Lung (tissue), 12 donors: ENCODE data around the gene MED31. TPM values are rescaled to one million over a fixed set of nuclear protein-coding genes. Genes with fewer than 3 reads are reported as not detected.

Source experiments
- ATAC-seq: fragments of 200-7000 bp; cut with Tn5 transposase; one replicate; pipeline ENCODE4 v1.9.1; 2020; ENCODE audit warnings: moderate number of reproducible peaks; ENCODE audit not compliant: insufficient read depth, low FRiP score
- DNase-seq, 3 donors: peaks; one replicate each; pipeline ENCODE4 v3.0.0-alpha.2; 2013 to 2017
- H3K27ac ChIP-seq, 2 donors: one replicate each; pipeline ENCODE4 v1.5.1; 2013; ENCODE audit warnings: mild to moderate bottlenecking in 2 of 2, moderate library complexity in 2 of 2, control low read depth in 1 of 2, inconsistent platforms in 1 of 2, low read depth in 1 of 2, low read length in 1 of 2
- H3K27me3 ChIP-seq, 3 donors: one replicate each; pipeline ENCODE4 v1.5.1; 2013; ENCODE audit warnings: low read length in 2 of 3; ENCODE audit not compliant: control insufficient read depth in 3 of 3, insufficient read depth in 3 of 3
- H3K36me3 ChIP-seq, 4 donors: one replicate each; pipeline ENCODE4 v1.5.1; 2013; ENCODE audit warnings: low read length in 4 of 4, mild to moderate bottlenecking in 1 of 4, moderate library complexity in 1 of 4; ENCODE audit not compliant: control insufficient read depth in 4 of 4, insufficient read depth in 4 of 4
- H3K4me1 ChIP-seq, 5 donors: one replicate each; pipeline ENCODE4 v1.5.1; 2013; ENCODE audit warnings: low read length in 5 of 5, mild to moderate bottlenecking in 2 of 5, moderate library complexity in 1 of 5; ENCODE audit not compliant: control insufficient read depth in 5 of 5, insufficient read depth in 5 of 5
- H3K4me3 ChIP-seq: one replicate; pipeline ENCODE4 v1.5.1; 2013; ENCODE audit warnings: mild to moderate bottlenecking, control low read depth, moderate library complexity
- H3K9ac ChIP-seq, 2 donors: one replicate each; pipeline ENCODE4 v1.5.1; 2013; ENCODE audit warnings: low read length in 2 of 2, control low read depth in 1 of 2; ENCODE audit not compliant: insufficient read depth in 1 of 2
- H3K9me3 ChIP-seq, 4 donors: one replicate each; pipeline ENCODE4 v1.5.1; 2013; ENCODE audit warnings: low read length in 3 of 4, mild to moderate bottlenecking in 1 of 4, moderate library complexity in 1 of 4; ENCODE audit not compliant: control insufficient read depth in 4 of 4, insufficient read depth in 3 of 4
- CTCF ChIP-seq: IDR thresholded peaks from 2 replicates; pipeline ENCODE4 v1.5.1; 2012; ENCODE audit warnings: mild to moderate bottlenecking; ENCODE audit errors: control extremely low read depth, extremely low read depth
- WGBS, 2 donors: extraction: QIAGEN DNeasy Blood & Tissue Kit; methylation state at CpG; one replicate each; pipeline ENCODE4 v1.1.7; 2013; 5-methylcytosine and 5-hydroxymethylcytosine counted together
- polyA plus RNA-seq, 2 donors: library from polyadenylated mRNA; stranded (reverse); fragments of 200-250 nt; gene quantifications; one replicate each; pipeline ENCODE4 v1.2.1, GENCODE V29; 2013
- total RNA-seq, 2 donors: library from RNA; depleted of rRNA in 1 of 2; stranded (reverse); fragments of >200 nt in 1 of 2; gene quantifications; one replicate each; pipeline ENCODE4 v1.2.1, GENCODE V29; 2014 to 2021
- donor health status: control.
- donor health status: control.
- donor health status: Bipolar disorder and iron deficiency.
- donor health status: healthy.
- donor health status: DM: yes; HTN: yes; CAD: no.

MED31 gene
- total and polyA plus RNA-seq, 4 donors: 16.6 to 27.7 (median 19.2) TPM

DNA sequence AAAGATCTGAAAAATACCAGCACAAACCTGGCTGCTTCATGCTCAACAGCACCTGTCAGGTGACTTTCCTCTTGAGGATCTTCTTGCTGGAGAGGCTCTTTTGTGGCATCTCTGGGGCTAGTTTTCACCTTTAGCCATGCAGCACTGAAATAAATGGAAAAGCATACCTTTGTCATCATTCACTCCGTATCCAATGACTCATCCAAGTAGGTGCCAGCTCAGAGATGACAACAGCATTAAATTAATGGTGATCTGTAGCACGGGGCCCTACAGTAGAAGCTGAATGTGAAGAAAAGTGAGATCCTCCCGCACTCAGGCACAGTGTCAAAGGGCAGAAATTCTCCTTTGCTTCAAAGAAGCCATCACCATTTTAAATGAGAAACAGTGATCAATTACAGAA is 43.1 kb downstream of the MED31 start:
- H3K27me3 ChIP-seq: no peaks in the 10 kb centered on the region
- H3K9ac ChIP-seq: no peak overlapping the region
- H3K36me3 ChIP-seq: peaks cover 15 to 62% (median 41%) of the 10 kb centered on the region in 4 donors
- ATAC-seq (no peak), DNase-seq (no peak)
- no peak overlapping the region for H3K27ac ChIP-seq
- 92 to 94% methylated on average over 3 of the region's 3 CpGs for WGBS, 2 donors
- TF ChIP-seq CTCF: no peak
- H3K4me3 ChIP-seq: no peak overlapping the region
- peaks cover 0 to 6% (median 2%) of the 10 kb centered on the region in 5 donors for H3K4me1 ChIP-seq
- H3K9me3 ChIP-seq: no peaks in the 10 kb centered on the region

- no peak overlapping the region for H3K9ac ChIP-seq
- peaks cover 0 to 13% (median 3%) of the 10 kb centered on the region in 5 donors for H3K4me1 ChIP-seq
- no peaks in the 10 kb centered on the region for H3K9me3 ChIP-seq
- 91 to 98% methylated on average over 6 of the region's 6 CpGs for WGBS, 2 donors
- no peak for TF ChIP-seq CTCF
- H3K36me3 ChIP-seq: peaks cover 15 to 72% (median 41%) of the 10 kb centered on the region in 4 donors
- H3K4me3 ChIP-seq: no peak overlapping the region
- H3K27me3 ChIP-seq: no peaks in the 10 kb centered on the region
- DNase-seq (no peak), ATAC-seq (no peak)
- no peak overlapping the region for H3K27ac ChIP-seq
These were observed 46.3 kb downstream of the MED31 start for GRCh38 chr17:6605142-6605541.

- DNase-seq: peak; percentile 80 to 94 (median 90)
- no peaks in the 10 kb centered on the region for H3K27me3 ChIP-seq
- no peaks in the 10 kb centered on the region for H3K9me3 ChIP-seq
- H3K4me1 ChIP-seq: peaks cover 0 to 24% (median 4%) of the 10 kb centered on the region in 5 donors
- H3K27ac ChIP-seq: no peak overlapping the region
- H3K4me3 ChIP-seq: no peak overlapping the region
- no peak for ATAC-seq
- H3K9ac ChIP-seq: no peak overlapping the region
- TF ChIP-seq CTCF: no peak
- whole genome bisulfite sequencing, 2 donors: 62 to 83% methylated on average over 3 of the region's 3 CpGs
- H3K36me3 ChIP-seq: peaks cover 10 to 66% (median 34%) of the 10 kb centered on the region in 4 donors
These were observed 47.6 kb downstream of the MED31 start for GRCh38 chr17:6603744-6604325.

DNA sequence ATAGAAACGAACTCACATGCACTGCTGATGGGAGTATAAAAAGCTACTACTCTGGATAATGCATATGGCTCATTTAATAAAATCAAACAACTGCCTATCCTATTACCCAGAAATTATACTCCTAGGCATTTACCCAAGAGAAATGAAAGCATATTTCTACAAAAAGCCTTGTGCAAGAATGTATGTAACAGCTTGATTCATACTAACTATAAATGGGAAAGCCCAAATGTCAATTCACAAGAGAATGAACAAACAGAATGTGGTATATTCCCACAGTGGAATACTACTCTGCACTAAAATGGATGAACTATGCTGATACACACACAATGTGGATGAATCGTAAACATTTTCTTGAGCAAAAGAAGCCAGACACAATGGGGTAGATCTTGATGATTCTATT is 49.3 kb downstream of the MED31 start:
- H3K9me3 ChIP-seq: no peaks in the 10 kb centered on the region
- no peak overlapping the region for H3K9ac ChIP-seq
- DNase-seq: no peak
- TF ChIP-seq CTCF: no peak
- WGBS, 2 donors: 93% methylated on average over 2 of the region's 2 CpGs
- ATAC-seq: no peak
- no peak overlapping the region for H3K4me3 ChIP-seq
- H3K36me3 ChIP-seq: peaks cover 6 to 59% (median 30%) of the 10 kb centered on the region in 4 donors
- H3K27ac ChIP-seq: no peak overlapping the region
- H3K4me1 ChIP-seq: peaks cover 0 to 32% (median 5%) of the 10 kb centered on the region in 5 donors
- no peaks in the 10 kb centered on the region for H3K27me3 ChIP-seq
